Neural crest cell (in vitro differentiated cells): Measurements from ENCODE around the gene ZNF568. TPM values are rescaled to one million over a fixed set of nuclear protein-coding genes. Genes with fewer than 3 reads are reported as not detected.

ENCODE experiments used
- DNase-seq: peaks from one replicate; pipeline ENCODE4 v3.0.0; 2021; ENCODE audit warnings: low read depth, mixed read lengths, low spot score
- H3K27ac Mint-ChIP-seq: one replicate; pipeline ENCODE4 v1.8.0; 2021; ENCODE audit warnings: mild to moderate bottlenecking, mixed read lengths; ENCODE audit not compliant: unreplicated experiment
- H3K27me3 Mint-ChIP-seq: 2 replicates; pipeline ENCODE4 v1.8.0; 2021; ENCODE audit warnings: low read depth, mild to moderate bottlenecking, mixed read lengths
- H3K36me3 Mint-ChIP-seq: 2 replicates; pipeline ENCODE4 v1.8.0; 2021; ENCODE audit warnings: low read depth, mild to moderate bottlenecking, mixed read lengths
- H3K4me1 Mint-ChIP-seq: 2 replicates; pipeline ENCODE4 v1.8.0; 2021; ENCODE audit warnings: mixed read lengths
- H3K4me3 Mint-ChIP-seq: one replicate; pipeline ENCODE4 v1.8.0; 2021; ENCODE audit warnings: mild to moderate bottlenecking, mixed read lengths
- H3K9me3 Mint-ChIP-seq: 2 replicates; pipeline ENCODE4 v1.8.0; 2021; ENCODE audit warnings: mixed read lengths
- total RNA-seq: library from RNA; stranded (reverse); gene quantifications from 2 replicates; pipeline ENCODE4 v1.2.1, GENCODE V29; 2021
- TF ChIP-seq, protein P1 (sequence below): fragments of 200-600 bp; sonication (generic); conservative IDR thresholded peaks from 2 replicates; pipeline ENCODE4 v1.5.0; 2021; ENCODE audit warnings: antibody characterized with exemption, mild to moderate bottlenecking

ZNF568 gene
- total RNA-seq, 1 donor from 2014 or later, result 6.1 TPM

DNA sequence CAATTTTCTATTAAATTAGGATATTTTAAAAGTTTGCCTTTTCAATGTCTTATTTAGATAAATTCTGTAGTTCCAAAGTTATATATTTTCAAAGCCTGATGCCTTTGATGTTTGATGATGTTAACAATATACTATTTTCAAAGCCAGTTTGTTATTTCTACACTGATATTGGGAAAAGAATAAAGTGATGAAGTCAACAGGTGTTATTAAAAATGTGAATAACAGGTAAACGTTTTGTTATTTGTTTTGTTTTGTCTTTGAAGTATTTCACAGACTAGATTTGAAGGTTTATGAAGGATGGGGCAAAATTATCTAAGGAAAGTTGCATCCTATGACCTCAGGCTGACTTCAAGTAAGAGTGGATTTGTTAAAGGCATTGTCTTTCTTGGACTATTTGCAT lies 129.0 kb downstream of the ZNF568 start:
- TF ChIP-seq, protein P1, sequence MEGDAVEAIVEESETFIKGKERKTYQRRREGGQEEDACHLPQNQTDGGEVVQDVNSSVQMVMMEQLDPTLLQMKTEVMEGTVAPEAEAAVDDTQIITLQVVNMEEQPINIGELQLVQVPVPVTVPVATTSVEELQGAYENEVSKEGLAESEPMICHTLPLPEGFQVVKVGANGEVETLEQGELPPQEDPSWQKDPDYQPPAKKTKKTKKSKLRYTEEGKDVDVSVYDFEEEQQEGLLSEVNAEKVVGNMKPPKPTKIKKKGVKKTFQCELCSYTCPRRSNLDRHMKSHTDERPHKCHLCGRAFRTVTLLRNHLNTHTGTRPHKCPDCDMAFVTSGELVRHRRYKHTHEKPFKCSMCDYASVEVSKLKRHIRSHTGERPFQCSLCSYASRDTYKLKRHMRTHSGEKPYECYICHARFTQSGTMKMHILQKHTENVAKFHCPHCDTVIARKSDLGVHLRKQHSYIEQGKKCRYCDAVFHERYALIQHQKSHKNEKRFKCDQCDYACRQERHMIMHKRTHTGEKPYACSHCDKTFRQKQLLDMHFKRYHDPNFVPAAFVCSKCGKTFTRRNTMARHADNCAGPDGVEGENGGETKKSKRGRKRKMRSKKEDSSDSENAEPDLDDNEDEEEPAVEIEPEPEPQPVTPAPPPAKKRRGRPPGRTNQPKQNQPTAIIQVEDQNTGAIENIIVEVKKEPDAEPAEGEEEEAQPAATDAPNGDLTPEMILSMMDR, result no peak
- Mint-ChIP-seq H3K36me3 (peaks cover 5% of the 10 kb centered on the region), H3K27me3 (no peaks in the 10 kb centered on the region), H3K4me3 (no peak overlapping the region), H3K9me3 (peaks cover 22% of the 10 kb centered on the region), H3K27ac (no peak overlapping the region), H3K4me1 (no peaks in the 10 kb centered on the region)
- no peak for DNase-seq

Other genes starting within 250 kb of the ZNF568 start
- 7.7 and 10.2 TPM in 2 replicates for gene ZNF461, start 249.5 kb upstream of the ZNF568 start, total RNA-seq
- gene ZNF567, start 228.7 kb upstream of the ZNF568 start, total RNA-seq, result 8.6 and 10.3 TPM in 2 replicates
- gene ZNF850, start 143.5 kb upstream of the ZNF568 start, total RNA-seq, result 13.5 and 16.7 TPM in 2 replicates
- gene ZNF790, start 77.9 kb upstream of the ZNF568 start, total RNA-seq, result 11.3 and 12.5 TPM in 2 replicates
- gene ZNF345, start 65.5 kb upstream of the ZNF568 start, total RNA-seq, result 8.7 and 10.2 TPM in 2 replicates
- 2.2 and 2.6 TPM in 2 replicates for gene ZNF829, start within 50 bp of the ZNF568 start, total RNA-seq
- gene ZNF420, start 162.1 kb downstream of the ZNF568 start, total RNA-seq, result 12.2 and 14.2 TPM in 2 replicates